Ovary (tissue), 9 donors: ENCODE measurements around the gene ADAM33. TPM values are rescaled to one million over a fixed set of nuclear protein-coding genes. Genes with fewer than 3 reads are reported as not detected.

Experiments used
- DNase-seq, 5 donors: peaks; one replicate each; pipeline ENCODE4 v3.0.0-alpha.2; 2019 to 2020
- H3K27ac ChIP-seq, 2 donors: fragments of 200-600 bp; one replicate each; pipeline versions ENCODE4 v1.5.1 to v1.8.0; 2019 to 2022
- H3K27me3 ChIP-seq: fragments of 200-600 bp; one replicate; pipeline ENCODE4 v1.8.0; 2022
- H3K36me3 ChIP-seq: fragments of 200-600 bp; sonication (generic); one replicate; pipeline ENCODE4 v1.5.1; 2019
- H3K4me1 ChIP-seq: one replicate; pipeline ENCODE4 v1.8.1; 2013; ENCODE audit warnings: mild to moderate bottlenecking, moderate library complexity; ENCODE audit not compliant: insufficient read depth
- H3K4me3 ChIP-seq: fragments of 200-600 bp; sonication (generic); one replicate; pipeline ENCODE4 v1.5.1; 2017
- H3K9me3 ChIP-seq, 2 donors: fragments of 200-600 bp in 1 of 2; sonication (generic) in 1 of 2; one replicate each; pipeline versions ENCODE4 v1.5.1 to v1.8.1; 2013 to 2019; ENCODE audit warnings: mild to moderate bottlenecking in 1 of 2, moderate library complexity in 1 of 2
- EP300 ChIP-seq: sonication (generic); formaldehyde crosslinking; IDR thresholded peaks from one replicate; pipeline ENCODE4 v1.6.1; 2017; ENCODE audit warnings: antibody characterized with exemption
- POLR2A ChIP-seq: fragments of 450-650 bp; IDR thresholded peaks from one replicate; pipeline ENCODE4 v1.6.1; 2017; ENCODE audit warnings: antibody characterized with exemption, mild to moderate bottlenecking, moderate library complexity
- WGBS, 3 donors: extraction: QIAGEN DNeasy Blood & Tissue Kit in 1 of 3; methylation state at CpG; one replicate each; pipeline versions ENCODE4 v1.1.5 to v1.1.7; 2013 to 2017; 5-methylcytosine and 5-hydroxymethylcytosine counted together
- intact Hi-C, 4 donors: fragments of 100-400 bp; cut with DNase I; formaldehyde crosslinking; loops; one replicate each; pipeline versions ENCODE4 v1.11.0 to v1.15.1; 2022 to 2023
- polyA plus RNA-seq, 2 donors: library from polyadenylated mRNA; stranded (reverse); fragments of 200-250 nt in 1 of 2; fragments of 350-450 nt in 1 of 2; fragmentation: Illumina TruSeq in 1 of 2; extraction: RNeasy Lipid Tissue Mini Kit (QIAGEN cat#74804) in 1 of 2; gene quantifications; one replicate each; pipeline ENCODE4 v1.2.3, GENCODE V29; 2013 to 2014
- total RNA-seq, 7 donors: library from RNA; depleted of rRNA in 2 of 7; stranded (reverse); fragments of >200 nt in 2 of 7; fragmentation: NEBNext Ultra II Directional in 3 of 7; extraction: Animal tissue kit (Norgen Biotek cat#: 25700) in 3 of 7; gene quantifications; one replicate each; pipeline versions ENCODE4 v1.1.0 to v1.2.4, GENCODE V29; 2016 to 2023
- TF ChIP-seq, protein P1 (sequence below), 3 donors: fragments of 450-650 bp in 2 of 3; fragments of 200-600 bp in 1 of 3; IDR thresholded peaks; one replicate each; pipeline versions ENCODE4 v1.5.1 to v1.8.0; 2016 to 2022; ENCODE audit warnings: antibody characterized with exemption in 3 of 3, mild to moderate bottlenecking in 1 of 3
- donor health status: DM: no; HTN: no; CAD: no; lungs with moderate emphysema.
- donor health status: DM: no; HTN: no; CAD: no.
- donor health status: Bipolar disorder and iron deficiency.
- donor health status: DM: yes; HTN: yes; CAD: no.
- donor health status: DM: no; HTN: no; CAD: no.
- donor health status: DM: yes; HTN: yes; CAD: no.

The ADAM33 gene
- total and polyA plus RNA-seq, 9 donors, result 12.4 to 68.1 (median 26.1) TPM

DNA sequence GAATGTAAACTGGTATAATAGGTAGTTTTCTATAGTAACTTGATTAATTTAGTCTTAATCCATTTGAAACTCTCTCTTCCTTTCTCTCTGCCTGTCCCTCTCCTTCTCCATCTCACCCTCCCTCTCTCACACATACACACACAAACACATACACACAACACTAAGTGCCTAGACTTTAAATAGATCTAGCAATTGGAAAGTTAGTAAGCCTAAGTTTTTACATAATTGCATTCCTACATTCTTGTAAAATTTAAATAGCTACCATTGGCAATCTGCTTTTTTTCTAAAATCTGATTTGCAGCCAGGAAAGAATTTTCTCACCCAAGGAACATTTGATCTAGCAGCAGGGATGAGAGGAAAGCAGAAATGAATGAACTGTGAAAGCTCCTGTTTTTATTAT, 34.3 kb downstream of the ADAM33 start:
- H3K36me3 ChIP-seq, result no peaks in the 10 kb centered on the region
- TF ChIP-seq EP300 (no peak), POLR2A (no peak)
- TF ChIP-seq, protein P1, sequence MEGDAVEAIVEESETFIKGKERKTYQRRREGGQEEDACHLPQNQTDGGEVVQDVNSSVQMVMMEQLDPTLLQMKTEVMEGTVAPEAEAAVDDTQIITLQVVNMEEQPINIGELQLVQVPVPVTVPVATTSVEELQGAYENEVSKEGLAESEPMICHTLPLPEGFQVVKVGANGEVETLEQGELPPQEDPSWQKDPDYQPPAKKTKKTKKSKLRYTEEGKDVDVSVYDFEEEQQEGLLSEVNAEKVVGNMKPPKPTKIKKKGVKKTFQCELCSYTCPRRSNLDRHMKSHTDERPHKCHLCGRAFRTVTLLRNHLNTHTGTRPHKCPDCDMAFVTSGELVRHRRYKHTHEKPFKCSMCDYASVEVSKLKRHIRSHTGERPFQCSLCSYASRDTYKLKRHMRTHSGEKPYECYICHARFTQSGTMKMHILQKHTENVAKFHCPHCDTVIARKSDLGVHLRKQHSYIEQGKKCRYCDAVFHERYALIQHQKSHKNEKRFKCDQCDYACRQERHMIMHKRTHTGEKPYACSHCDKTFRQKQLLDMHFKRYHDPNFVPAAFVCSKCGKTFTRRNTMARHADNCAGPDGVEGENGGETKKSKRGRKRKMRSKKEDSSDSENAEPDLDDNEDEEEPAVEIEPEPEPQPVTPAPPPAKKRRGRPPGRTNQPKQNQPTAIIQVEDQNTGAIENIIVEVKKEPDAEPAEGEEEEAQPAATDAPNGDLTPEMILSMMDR (IDR thresholded peaks at IDR 0.05), result no peak
- H3K9me3 ChIP-seq, result no peaks in the 10 kb centered on the region
- H3K4me3 ChIP-seq, result no peak overlapping the region
- intact Hi-C loops, result no loop called here
- H3K27ac ChIP-seq, result no peak overlapping the region
- no peak for DNase-seq
- H3K4me1 ChIP-seq, result no peaks in the 10 kb centered on the region
- H3K27me3 ChIP-seq, result no peaks in the 10 kb centered on the region

DNA sequence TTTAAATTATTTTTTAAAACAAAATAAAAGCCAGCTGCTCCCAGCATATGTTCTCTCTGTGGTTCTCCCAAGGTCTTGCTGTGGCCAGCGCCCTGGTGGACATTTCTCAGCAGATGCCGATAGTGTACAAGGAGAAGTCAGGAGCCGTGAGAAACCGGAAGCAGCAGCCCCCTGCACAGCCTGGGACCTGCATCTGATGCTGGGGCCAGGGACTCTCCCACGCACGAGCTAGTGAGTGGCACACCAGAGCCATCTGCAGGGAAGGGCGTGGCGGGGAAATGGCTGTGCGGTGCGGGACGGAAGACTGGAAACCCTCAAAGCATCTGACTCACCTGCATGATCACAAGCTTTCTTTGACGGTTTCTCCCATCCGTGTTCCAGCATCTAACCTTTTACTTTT, 35.2 kb downstream of the ADAM33 start:
- Histone ChIP-seq H3K4me1 (no peaks in the 10 kb centered on the region), H3K27me3 (no peaks in the 10 kb centered on the region), H3K27ac (no peak overlapping the region), H3K36me3 (no peaks in the 10 kb centered on the region), H3K4me3 (no peak overlapping the region), H3K9me3 (no peaks in the 10 kb centered on the region)
- intact Hi-C loops, result no loop called here
- DNase-seq, result no peak
- WGBS, 3 donors, result 70 to 79% (median 72%) methylated on average over 13 of the region's 13 CpGs
- TF ChIP-seq, protein P1 (IDR thresholded peaks at IDR 0.05), result no peak
- TF ChIP-seq EP300 (no peak), POLR2A (no peak)

DNA sequence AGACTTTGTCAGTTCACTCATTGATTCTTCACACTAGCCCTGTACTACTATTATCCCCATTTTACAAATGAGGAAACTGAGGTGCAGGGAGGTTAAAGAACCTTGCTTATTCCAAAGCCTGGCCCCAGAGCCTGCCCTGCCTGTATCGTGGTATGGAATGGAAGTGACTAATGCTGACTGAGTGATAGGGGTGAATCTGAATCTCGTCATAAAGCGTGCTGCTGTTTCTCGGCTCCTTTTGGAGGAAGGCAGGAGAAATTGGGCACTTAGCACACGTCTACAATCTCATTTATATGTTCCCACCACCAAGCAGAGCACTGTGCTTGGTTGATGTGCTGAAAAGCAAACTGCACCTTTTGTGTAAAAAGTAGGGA, 35.8 kb downstream of the ADAM33 start:
- DNase-seq, result no peak
- TF ChIP-seq, protein P1 (IDR thresholded peaks at IDR 0.05), result no peak
- Histone ChIP-seq H3K27ac (no peak overlapping the region), H3K36me3 (no peaks in the 10 kb centered on the region), H3K4me1 (no peaks in the 10 kb centered on the region), H3K4me3 (no peak overlapping the region), H3K27me3 (no peaks in the 10 kb centered on the region), H3K9me3 (no peaks in the 10 kb centered on the region)
- intact Hi-C loops, result no loop called here
- 74 to 79% (median 79%) methylated on average over 5 of the region's 5 CpGs for WGBS, 3 donors

DNA sequence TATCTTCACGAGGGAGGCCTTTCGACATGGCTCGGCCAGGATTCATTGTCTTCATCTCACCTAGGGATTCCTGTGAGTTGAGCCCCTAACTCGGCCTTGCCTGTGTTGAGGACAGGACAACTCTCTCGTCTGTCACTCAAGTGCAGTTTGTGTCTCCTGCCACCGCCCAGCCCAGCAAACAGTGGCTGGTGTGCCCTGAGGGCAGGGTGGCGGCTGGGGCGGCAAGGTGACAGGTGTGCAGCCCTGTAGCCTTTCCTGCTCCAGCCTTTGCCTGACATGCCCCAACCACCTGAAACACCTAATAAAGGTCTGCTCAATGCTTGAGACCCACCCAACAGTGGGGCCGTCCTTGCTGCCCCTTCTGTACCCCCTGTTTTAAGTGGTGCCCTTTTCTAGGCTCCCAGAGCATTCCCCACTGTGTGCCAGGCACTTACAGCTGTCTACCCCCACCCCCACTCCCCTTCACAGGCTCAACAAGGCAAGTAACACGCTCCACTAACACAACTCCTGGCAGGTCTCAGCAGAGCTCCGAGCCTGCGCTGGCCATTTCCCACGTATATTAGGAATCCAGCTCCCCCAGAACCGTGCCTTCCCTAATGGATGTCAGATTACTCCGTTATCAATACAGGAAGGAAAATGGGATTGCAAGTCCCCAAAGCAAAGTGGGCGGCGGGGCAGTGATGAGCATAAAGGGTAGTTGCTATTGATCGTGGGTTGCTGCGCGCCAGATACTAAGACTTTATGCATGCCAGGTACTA, 36.3 kb downstream of the ADAM33 start:
- TF ChIP-seq EP300, result no peak
- TF ChIP-seq POLR2A, result no peak
- TF ChIP-seq, protein P1 (IDR thresholded peaks at IDR 0.05), result no peak
- Histone ChIP-seq H3K36me3 (no peaks in the 10 kb centered on the region), H3K27me3 (no peaks in the 10 kb centered on the region)

More for the DNA sequence above, 36.3 kb downstream of the ADAM33 start:
- 93 to 95% (median 94%) methylated on average over 20 of the region's 20 CpGs for WGBS, 3 donors
- no peak overlapping the region for H3K4me3 ChIP-seq
- intact Hi-C loops, result no loop called here
- H3K4me1 ChIP-seq, result no peaks in the 10 kb centered on the region
- no peak for DNase-seq
- H3K9me3 ChIP-seq, result no peaks in the 10 kb centered on the region
- no peak overlapping the region for H3K27ac ChIP-seq
